Thoracic aorta (tissue), 2 donors: Measurements from ENCODE around the gene TPD52L2. TPM values are rescaled to one million over a fixed set of nuclear protein-coding genes. Genes with fewer than 3 reads are reported as not detected.

Source experiments
- ATAC-seq: fragments of 150-250 bp; one replicate; pipeline ENCODE4 v1.8.0; 2017; ENCODE audit warnings: low read depth; ENCODE audit not compliant: insufficient number of reproducible peaks, low FRiP score
- DNase-seq: peaks from one replicate; pipeline ENCODE4 v3.0.0-alpha.2; 2020; ENCODE audit warnings: low spot score
- H3K27ac ChIP-seq, 2 donors: fragments of 200-600 bp; sonication (generic); 1 replicate in 1 of 2; 2 replicates in 1 of 2; pipeline ENCODE4 v1.5.1; 2016; ENCODE audit warnings: mild to moderate bottlenecking in 2 of 2, moderate library complexity in 2 of 2
- H3K27me3 ChIP-seq: fragments of 200-600 bp; sonication (generic); replicated peaks from 2 replicates; pipeline ENCODE4 v1.6.0; 2016; ENCODE audit warnings: mild to moderate bottlenecking; ENCODE audit not compliant: insufficient read depth
- H3K36me3 ChIP-seq: fragments of 200-600 bp; sonication (generic); one replicate; pipeline ENCODE4 v1.5.1; 2016
- H3K4me1 ChIP-seq, 2 donors: fragments of 200-600 bp; sonication (generic); 1 replicate in 1 of 2; 2 replicates in 1 of 2; pipeline versions ENCODE4 v1.5.1 to v1.6.0; 2016; ENCODE audit warnings: low read depth in 2 of 2, mild to moderate bottlenecking in 1 of 2; ENCODE audit not compliant: control insufficient read depth in 1 of 2
- H3K4me3 ChIP-seq: fragments of 200-600 bp; sonication (generic); 2 replicates; pipeline ENCODE4 v1.5.1; 2016; ENCODE audit warnings: mild to moderate bottlenecking
- H3K9me3 ChIP-seq: fragments of 200-600 bp; sonication (generic); 2 replicates; pipeline ENCODE4 v1.5.1; 2016
- total RNA-seq, 2 donors: library from RNA; depleted of rRNA; stranded (reverse); fragments of >200 nt; gene quantifications; one replicate each; pipeline versions ENCODE4 v1.1.0 to v1.2.3, GENCODE V29; 2016
- TF ChIP-seq, protein P1 (sequence below): fragments of 200-600 bp; sonication (generic); IDR thresholded peaks from one replicate; pipeline ENCODE4 v1.5.1; 2019; ENCODE audit warnings: antibody characterized with exemption

TPD52L2 gene
- total RNA-seq, 2 donors from 2014 or later, result 106 to 159 TPM

DNA sequence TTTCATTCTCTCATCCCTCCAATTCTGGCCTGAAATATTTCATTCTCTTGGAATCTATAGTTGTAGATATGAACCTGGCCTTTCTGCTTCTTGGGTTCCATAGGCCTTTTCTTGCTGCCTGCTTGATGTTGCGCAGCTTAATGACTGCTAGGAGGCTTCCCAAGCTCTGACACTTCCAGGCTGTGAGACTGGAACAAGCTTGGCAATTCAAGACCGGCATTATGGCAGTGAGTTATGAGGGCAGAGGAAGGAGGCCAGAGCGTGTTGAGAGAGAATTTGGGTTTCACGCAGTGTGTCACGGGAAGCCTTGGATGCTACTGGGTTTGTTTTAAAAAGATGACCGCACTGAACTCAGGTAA is 28.9 kb downstream of the TPD52L2 start:
- no peaks in the 10 kb centered on the region for H3K27me3 ChIP-seq
- DNase-seq, result no peak
- TF ChIP-seq, protein P1, sequence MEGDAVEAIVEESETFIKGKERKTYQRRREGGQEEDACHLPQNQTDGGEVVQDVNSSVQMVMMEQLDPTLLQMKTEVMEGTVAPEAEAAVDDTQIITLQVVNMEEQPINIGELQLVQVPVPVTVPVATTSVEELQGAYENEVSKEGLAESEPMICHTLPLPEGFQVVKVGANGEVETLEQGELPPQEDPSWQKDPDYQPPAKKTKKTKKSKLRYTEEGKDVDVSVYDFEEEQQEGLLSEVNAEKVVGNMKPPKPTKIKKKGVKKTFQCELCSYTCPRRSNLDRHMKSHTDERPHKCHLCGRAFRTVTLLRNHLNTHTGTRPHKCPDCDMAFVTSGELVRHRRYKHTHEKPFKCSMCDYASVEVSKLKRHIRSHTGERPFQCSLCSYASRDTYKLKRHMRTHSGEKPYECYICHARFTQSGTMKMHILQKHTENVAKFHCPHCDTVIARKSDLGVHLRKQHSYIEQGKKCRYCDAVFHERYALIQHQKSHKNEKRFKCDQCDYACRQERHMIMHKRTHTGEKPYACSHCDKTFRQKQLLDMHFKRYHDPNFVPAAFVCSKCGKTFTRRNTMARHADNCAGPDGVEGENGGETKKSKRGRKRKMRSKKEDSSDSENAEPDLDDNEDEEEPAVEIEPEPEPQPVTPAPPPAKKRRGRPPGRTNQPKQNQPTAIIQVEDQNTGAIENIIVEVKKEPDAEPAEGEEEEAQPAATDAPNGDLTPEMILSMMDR, result no peak
- H3K27ac ChIP-seq, result peak overlapping the region; percentile 39 to 46
- peaks cover 23% of the 10 kb centered on the region for H3K36me3 ChIP-seq
- peaks cover 12 to 27% of the 10 kb centered on the region in 2 donors for H3K4me1 ChIP-seq
- no peak for ATAC-seq
- H3K9me3 ChIP-seq, result no peaks in the 10 kb centered on the region
- H3K4me3 ChIP-seq, result peak overlapping the region; percentile 78

DNA sequence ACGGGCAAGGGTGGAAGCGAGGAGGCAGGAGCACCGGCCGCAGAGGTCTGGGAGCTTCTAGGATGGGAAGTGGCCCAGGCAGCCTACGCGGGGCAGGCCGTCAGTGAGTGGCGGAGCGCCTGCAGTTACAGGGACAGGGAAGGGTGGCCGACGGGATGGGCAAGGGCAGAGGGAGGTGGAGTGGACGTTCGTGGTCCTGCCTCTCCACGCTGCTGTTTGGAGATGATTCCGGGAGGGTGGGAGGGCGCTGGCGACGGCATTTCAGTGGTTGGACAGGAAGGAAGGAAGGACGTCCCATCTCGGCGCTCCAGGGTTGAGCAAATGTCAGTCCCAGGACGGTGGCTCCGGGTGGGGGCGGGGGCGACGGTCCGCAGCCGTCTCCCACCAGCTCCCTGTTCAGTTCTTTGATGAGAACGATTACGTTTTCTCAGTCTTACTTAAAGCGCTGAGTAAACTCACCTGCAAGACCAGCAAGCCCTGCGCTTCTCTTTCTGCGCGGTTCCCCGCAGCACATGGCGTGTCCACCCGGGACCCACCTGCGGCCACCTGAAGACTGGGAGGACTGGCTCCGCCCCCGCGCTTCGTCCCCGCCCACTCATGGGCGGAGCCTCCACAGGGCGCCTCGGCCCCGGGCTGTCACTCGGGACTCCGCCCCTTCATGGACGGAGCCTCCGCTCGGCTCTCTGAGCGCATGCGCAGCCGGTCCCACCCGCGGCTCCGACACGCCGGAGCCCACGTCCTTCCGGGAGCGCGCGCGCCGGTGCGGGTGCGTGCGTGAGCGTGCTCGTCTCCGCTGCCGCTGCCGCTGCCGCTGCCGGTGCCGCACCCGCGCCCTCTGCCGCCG is 29.5 kb downstream of the TPD52L2 start, which contains the start of gene DNAJC5:
Gene DNAJC5 (plus strand): TSS at position 769 of the 844 bp plus-strand sequence. CDS start 33,220 bp downstream, outside the sequence.
- TF ChIP-seq, protein P1, result no peak
- peaks cover 18% of the 10 kb centered on the region for H3K36me3 ChIP-seq
- H3K9me3 ChIP-seq, result no peaks in the 10 kb centered on the region
- peak within 1 kb of the TSS; percentile 50 to 72 for H3K27ac ChIP-seq
- ATAC-seq (peak; percentile 94), DNase-seq (peak; percentile 73)
- peaks cover 12 to 27% of the 10 kb centered on the region in 2 donors for H3K4me1 ChIP-seq
- peak within 1 kb of the TSS; percentile 83 for H3K4me3 ChIP-seq
- H3K27me3 ChIP-seq, result no peaks in the 10 kb centered on the region

DNA sequence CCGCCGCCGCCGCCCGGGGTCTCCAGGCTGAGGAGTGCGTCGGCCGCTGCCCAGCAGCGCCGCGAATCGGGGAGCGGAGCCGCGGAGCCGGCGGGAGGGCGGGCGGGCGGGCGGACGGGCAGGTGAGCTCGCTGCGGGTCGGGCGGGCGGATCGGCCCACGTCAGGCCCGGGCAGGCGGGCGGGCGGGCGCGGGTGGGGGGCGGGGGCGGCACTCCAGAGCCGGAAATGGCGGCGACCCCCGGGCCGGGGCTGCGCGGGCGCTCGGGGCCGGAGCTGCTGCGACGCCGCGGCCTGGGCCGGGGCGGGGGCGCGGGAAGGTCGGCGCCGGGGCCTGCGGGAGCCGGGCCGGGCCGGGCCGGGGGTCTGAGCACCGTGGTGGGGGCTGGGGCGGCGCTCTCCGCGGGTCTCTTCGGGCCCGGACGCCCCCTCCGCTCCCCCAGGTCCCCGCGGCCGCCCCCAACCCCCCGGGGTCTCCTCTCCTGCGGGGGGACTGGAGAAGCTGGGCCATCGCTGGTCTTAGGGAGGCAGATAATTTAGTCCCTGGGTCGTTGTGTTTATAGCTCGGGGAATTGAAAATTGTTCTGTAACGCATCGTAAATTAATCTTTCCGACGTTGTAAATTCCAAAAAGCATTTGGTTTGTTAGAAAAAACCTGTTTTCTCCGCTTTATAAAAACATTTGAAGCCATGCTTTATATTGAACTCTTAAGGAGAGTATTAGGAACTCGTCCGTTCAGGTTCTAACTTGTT is 30.3 kb downstream of the TPD52L2 start:
- Histone ChIP-seq H3K4me3 (peak overlapping the region; percentile 83), H3K4me1 (peaks cover 12 to 27% of the 10 kb centered on the region in 2 donors), H3K27ac (peak overlapping the region; percentile 50 to 72), H3K27me3 (no peaks in the 10 kb centered on the region), H3K36me3 (peaks cover 10% of the 10 kb centered on the region), H3K9me3 (no peaks in the 10 kb centered on the region)
- no peak for DNase-seq
- ATAC-seq, result no peak
- TF ChIP-seq, protein P1, result no peak

DNA sequence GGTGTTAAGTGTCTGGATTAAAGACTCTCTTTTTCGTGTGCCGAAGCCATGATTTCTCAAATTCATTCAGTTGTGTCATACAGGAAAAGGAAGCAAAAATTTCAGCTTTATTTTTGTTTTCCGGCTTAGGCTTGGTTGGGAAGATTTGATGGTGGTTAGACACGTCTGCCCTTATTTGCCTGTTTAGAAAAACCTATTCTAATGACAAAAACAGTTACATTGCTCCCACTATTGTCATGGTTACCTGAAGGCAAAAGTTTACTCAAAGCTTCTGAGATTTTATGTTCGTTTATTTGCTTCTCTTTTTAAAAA is 30.8 kb downstream of the TPD52L2 start:
- Histone ChIP-seq H3K27ac (peak overlapping the region; percentile 50 to 72), H3K4me1 (peaks cover 12 to 27% of the 10 kb centered on the region in 2 donors), H3K36me3 (peaks cover 6% of the 10 kb centered on the region), H3K4me3 (peak overlapping the region; percentile 83), H3K9me3 (no peaks in the 10 kb centered on the region), H3K27me3 (no peaks in the 10 kb centered on the region)
- TF ChIP-seq, protein P1, result no peak
- DNase-seq, result no peak
- ATAC-seq, result no peak
